CD4-positive, alpha-beta T cell treated with Interleukin-6 at 100 ng/mL for 8 hours (primary cell): Measurements from ENCODE around the gene TBX1.
"Not testable (repeated sequence)": the region's sequence is repeated elsewhere in the genome, so short reads cannot be mapped to it uniquely, and the experiment has no call there.

Source experiments
- DNase-seq: peaks from one replicate; pipeline ENCODE4 v3.0.0-alpha.2; 2020; ENCODE audit warnings: mixed read lengths, low spot score

Gene TBX1

DNA sequence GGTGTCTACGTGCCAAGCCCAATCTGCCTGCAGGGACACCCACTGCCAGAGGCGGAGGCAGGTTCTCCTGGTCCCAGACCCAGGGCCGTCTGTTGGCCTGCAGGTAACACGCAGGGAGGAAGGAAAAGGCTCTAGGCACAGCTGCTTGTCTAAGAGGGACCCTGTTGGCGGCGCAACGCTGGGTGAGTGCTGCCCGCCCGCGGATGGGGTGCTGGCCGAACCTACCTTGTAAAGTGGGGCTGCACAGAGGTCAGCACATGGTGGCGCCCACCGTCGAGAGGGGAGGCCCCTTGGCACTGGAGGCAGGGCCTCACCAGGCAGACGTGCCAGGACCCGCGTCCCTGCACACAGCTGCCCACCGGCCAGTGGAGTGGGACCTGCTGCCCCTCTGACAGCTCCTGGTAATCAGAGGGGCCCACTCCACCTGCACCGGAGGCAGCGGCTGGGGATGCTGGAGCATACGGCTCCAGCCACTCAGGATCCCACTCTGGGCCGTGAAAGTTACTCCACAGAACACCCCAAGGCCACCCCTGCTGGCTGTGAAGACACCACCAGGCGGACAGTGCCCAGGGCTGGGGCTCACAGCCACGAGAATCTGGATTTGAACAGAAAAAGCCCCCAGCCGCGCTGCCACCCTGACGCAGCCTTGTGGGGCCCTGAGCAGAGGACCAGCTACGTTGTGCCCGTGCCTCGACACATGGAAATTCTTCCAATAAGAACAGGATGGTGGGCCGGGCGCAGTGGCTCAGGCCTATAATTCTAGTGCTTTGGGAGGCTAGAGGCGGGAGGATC, 24.0 kb downstream of the TBX1 start:
- DNase-seq = no peak

DNA sequence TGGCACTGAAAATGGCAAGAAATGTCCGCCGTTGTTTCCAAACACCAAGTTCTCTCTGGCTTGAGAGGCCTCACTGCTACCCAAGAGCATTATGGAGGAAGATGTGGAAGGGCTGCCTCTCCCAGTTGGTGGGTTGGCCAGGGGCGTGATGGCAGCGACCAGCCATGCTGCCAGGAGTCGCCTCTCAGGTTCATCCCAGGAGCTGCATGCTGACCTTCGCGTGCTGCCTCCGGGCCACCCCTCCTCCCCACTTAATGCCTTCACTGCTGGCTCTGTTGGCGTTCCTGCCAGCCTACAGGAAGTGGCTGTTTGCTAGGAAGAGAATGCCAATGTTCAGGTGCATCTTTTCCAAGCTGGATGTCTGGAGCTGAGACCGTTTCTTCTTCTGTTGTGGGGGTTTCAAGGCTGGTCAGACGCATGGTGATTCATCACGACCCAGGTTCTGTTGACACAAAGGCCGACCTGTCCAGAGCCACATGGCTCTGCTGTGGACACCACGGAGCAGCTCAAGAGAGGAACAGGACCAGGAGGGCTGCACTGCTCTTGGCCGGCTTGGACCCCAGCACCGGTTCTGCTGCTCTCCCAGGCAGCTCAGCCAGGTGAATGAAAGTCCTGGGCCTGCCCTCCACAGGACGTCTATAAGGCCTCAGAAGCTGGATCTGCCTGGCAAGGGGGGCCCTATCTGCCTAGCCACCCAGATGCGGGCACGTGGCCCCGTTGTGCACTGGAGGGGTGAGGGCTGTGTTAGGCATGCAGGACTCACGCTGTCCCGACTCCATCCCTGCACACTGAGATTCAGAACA, 25.1 kb downstream of the TBX1 start:
- no peak for DNase-seq

DNA sequence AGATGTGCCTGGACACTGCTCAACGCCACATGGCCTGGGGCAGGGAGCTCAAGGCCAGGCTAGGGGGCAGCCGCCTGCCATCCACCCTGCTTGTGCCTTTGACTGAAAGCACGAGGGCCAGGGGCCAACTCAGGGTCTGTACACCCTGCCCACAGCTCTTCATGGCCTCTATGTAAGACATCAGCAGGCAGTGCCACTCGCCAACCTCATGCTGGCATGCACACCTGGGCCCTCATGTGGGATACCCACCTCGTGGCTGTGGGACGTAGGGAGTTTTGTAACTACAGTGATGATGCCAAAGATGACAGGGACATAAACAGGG, 25.6 kb downstream of the TBX1 start:
- DNase-seq = no peak

DNA sequence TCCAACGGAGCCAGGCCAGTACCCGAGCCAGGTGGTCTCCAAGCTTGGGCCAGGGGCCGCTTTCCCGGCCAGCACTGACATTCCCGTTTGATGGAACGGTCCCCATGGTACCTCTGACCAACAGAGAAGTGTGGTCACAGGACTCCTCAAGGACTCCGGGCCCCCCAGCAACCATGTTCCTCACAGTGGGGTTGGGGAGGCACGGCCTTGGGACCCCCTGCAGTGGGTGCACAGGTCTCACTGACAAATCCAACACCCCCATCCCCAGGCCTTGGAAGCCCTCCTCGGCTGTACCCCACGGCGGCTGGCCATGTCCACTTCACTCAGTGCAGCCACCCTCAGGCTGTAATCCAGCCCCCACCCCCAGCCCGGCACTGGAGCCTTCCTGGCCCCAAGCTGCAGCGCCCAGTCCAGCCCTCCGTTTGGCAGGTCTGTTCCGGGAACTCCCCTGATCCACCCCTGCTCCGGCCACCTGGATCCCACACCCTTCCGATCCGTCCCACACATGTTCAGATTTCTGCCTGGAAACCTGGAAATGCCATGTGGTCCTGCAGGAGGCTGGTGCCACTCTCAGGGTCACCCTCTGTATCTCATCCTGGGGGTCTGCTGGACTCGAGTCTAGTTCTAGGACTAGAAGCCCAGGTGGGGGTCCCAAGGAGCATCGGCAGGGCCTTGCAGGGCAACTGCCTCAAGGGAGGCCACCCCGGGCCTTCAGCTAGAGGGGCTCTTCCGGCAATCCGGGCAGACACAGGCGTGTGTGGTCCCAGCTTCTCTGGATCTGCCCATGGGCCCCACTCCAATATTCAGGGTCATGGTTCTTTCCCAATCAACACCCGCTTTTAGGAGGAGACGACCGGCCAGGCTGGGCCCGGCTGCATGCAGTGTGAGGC, 26.6 kb downstream of the TBX1 start:
- no peak for DNase-seq

DNA sequence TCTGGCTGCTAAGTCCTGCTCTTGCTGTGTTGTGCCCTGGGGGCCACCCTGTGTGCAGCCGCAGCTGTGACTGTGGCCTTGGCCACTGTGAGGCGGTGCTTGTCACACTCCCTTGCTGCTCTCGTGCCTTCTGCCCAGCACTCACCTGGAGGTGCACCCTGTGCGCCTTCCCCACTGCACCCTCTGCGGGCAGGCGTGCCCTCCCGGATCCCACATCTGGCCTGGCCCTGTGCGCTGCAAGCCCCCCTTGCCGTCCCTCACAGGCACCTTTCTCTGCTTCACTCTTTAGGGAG, 27.2 kb downstream of the TBX1 start:
- DNase-seq = no peak

DNA sequence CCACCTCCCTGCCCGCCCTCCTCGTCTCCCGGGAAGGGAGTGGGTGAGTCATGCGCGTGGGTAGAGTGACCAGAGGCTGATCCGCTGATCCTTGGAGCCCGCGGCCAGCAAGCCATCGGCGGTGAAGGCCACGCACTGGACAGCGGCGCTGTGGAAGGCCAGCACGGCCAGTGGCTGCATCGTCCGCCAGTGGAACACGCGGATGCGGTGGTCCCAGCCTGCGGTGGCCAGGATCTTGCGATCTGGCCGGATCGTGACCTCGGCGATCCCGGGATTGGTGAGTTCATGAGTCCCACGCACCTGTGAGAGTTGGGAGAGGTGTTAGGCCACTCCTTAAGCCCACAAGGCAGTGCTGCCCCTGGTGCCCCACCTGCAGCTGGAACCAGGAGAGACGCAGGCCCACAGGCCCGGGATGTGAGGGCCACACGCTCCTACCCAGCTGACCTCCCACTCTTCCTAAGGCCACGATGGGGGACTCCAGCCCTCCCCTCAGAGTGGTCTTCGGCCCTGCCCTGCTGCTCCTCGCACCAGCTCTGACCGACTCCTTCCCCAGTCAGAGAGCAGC, 28.2 kb downstream of the TBX1 start:
- DNase-seq = no peak

DNA sequence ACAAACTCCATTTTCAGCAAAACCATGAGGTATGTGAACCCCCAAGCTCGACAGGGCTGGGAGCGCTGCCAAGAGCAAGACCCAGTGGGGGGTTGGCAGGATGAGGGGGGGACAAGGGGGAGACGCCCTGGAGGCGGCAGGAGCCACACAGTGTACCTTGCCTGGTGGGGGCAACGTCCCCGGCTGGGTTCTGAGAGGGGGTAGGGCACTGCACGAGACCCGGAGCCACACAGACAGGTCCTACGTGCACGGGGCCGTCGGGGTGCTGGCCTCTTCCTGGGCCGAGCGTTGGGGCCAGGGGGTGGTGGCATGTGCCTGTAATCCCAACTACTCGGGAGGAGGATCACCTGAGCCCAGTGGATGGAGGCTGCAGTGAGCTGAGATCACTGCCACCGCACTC, 28.8 kb downstream of the TBX1 start:
- no peak for DNase-seq

DNA sequence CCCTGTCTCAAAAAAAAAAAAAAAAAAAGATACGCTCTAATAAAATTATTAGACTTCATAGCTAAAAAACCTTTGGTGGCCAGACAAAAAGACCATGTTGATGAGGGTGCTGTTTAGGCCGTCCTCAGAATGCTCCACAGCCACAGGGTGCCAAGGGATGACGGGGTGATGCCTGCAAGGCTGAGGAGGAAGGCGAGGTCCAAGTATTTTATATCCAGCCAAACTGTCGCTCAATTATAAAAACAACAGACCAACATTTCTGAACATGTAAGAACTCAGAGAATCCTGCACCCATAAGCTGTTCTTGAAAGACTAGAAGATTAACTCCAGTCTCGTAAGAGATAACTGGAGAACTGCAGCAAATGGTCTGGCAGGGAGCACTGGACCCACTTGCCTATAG, 29.2 kb downstream of the TBX1 start:
- DNase-seq = no peak

DNA sequence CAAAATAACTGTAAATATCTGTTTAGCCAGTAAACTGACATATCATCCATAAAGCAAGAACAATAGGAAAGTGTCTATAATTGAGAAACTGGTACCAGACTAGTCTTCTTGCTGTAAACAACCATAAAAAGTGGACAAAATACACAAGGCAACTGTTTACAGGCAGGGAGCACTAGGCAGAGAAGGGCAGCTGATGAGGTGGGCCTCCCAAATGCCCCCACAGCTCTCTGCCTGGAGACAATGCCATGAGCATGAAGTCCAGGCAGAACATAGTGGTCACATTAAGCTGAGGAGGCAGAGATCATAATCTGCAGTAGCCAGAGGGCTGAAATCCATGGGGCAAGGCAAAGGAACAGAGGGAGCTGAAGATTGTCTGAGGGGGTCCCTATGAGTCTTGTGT, 30.7 kb downstream of the TBX1 start:
- no peak for DNase-seq

DNA sequence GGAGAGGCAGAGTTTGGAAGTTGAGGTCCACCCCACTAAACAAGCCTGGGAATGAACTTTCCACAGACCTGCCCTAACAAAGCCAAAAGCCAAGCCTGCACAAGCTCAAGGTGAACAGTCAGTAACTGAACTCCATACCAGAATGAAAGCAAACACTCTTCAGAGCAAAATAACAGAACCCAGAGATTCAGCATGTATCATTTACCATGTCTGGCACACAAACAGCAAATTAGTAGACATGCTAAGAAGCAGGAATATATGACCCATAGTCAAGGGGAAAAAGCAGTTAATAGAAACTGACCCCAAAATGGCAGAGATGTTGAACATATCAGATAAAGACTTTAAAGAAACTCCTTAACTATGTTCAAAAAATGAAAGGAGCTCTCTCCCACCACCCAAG, 31.3 kb downstream of the TBX1 start:
- no peak for DNase-seq

DNA sequence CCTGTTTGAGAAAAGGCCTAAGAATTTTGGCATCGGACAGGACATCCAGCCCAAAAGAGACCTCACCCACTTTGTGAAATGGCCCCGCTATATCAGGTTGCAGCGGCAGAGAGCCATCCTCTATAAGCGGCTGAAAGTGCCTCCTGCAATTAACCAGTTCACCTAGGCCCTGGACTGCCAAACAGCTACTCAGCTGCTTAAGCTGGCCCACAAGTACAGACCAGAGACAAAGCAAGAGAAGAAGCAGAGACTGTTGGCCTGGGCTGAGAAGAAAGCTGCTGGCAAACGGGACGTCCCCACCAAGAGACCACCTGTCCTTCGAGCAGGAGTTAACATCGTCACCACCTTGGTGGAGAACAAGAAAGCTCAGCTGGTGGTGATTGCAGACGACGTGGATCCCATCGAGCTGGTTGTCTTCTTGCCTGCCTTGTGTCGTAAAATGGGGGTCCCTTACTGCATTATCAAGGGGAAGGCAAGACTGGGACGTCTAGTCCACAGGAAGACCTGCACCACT, 31.9 kb downstream of the TBX1 start:
- not testable (repeated sequence) for DNase-seq

DNA sequence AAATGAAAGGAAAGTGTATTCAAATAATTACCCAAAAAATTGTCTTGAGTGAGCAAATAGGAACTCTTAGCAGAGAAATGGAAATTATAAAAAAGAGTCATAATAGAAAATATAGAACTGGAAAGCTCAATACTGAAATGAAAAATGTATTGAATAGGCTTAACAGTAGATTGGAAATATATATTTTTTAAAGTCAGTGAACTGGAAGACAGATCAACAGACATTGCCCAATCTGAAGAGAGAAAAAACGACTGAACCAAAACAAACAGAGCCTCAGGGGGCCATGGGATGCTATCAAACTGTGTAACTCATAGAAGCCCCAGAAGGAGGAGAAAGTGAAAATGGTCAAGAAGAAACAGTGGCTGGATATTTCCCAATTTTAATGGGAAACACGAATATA, 32.6 kb downstream of the TBX1 start:
- DNase-seq = no peak

DNA sequence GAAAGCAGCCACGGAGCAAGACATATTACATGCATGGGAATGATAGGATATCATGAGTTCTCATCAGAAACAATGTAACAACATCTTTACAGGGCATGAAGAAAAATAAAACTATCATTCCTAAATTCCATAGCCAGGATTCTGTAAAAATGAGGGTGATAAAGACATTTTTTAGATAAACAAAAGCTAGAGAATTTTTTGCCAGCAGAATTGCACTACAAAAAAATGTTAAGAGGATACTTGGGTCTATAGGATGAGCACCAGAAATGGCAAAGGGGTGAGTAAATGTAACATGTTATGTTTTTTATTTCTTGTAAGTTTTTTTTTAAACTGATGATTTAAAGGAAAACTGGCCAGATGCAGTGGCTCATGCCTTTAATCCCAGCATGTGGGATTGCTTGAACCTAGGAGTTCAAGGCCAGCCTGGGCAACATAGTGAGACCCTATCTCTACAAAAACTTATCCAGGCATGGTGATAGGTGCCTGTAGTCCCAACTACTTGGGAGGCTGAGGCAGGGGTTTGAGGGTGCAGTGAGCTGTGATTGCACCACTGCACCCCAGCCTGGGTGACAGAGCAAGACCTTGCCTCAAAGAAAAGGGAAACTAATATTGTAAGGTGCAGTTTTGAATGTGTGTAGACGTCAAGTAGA, 33.2 kb downstream of the TBX1 start:
- no peak for DNase-seq

DNA sequence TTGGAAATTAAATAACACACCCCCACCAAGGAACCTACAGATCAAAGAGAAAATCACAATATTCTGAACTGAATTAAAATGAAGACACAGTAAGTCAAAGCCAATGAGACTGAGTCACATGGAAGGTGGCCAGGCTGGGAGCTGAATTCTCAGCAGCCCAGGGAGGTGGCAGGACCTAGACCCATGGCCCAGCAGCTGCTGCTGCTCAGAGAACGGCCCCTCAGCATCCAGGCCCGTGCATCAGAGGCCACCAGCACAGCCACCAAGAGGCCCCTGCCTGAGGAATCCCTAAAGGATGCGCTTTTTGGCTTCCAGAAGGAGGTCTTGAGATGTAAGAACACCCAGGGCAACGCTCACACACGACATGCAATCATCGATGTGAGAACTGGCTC, 35.0 kb downstream of the TBX1 start:
- no peak for DNase-seq

DNA sequence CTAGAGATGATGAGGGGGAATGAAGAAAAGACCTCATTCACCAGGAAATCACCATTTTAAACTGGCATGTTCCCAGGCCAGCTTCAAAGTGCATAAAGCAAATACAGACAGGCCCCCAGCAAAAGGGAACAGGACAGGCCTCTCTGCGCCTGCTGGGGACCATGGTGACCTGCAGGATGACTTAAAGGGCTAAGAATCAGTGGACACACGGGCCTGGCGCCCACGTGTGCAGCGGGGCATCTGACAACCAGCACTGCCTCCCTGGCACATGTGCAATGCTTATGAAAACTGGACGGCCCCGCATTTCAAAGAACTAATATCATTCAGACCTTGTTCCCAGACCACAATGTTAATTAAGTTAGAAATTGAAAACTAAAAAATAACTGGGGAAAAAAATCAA, 35.6 kb downstream of the TBX1 start:
- DNase-seq = no peak

DNA sequence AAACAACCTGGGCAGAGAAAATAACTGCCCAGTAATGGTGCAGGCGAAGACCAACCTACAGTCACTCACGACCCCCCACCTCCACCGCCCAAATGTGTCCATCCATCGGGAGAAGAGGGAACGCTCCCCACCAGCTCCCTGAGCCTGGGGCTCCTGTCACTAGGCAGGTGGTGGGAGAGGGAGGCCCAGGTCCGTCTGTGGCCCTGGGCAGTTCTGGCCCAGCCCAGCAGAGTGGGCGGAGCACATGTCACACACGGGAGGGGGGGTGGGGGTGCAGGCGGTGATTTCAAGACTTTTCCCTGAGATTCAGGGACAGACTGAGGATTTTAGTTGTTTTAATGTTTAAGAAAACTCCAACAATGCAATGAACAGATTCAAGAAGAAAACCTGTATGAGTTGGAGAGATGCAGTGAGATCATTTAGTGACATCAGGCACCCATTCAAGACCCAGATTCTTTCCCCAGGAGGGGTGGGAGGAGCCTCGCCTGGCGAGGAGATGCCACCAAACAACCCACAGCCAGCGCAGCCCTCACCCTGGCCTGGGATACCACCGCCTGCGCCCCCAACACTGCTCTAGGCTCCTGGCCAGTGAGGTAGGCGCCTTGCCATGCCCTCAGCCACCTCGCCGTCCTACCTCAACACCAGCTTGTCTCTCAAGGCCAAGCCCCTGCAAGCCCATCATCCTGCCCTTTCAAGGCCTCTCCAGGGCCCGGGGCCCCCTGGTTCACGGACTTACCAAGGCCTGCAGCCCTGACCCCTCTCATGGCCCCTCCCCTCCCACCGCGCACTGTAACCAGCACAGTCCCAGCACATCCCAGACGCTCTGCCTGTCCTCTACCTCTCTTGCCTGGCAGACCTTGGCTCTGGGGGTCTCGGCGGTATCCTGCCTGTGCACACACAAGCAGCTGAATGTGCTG, 36.8 kb downstream of the TBX1 start:
- DNase-seq = no peak

DNA sequence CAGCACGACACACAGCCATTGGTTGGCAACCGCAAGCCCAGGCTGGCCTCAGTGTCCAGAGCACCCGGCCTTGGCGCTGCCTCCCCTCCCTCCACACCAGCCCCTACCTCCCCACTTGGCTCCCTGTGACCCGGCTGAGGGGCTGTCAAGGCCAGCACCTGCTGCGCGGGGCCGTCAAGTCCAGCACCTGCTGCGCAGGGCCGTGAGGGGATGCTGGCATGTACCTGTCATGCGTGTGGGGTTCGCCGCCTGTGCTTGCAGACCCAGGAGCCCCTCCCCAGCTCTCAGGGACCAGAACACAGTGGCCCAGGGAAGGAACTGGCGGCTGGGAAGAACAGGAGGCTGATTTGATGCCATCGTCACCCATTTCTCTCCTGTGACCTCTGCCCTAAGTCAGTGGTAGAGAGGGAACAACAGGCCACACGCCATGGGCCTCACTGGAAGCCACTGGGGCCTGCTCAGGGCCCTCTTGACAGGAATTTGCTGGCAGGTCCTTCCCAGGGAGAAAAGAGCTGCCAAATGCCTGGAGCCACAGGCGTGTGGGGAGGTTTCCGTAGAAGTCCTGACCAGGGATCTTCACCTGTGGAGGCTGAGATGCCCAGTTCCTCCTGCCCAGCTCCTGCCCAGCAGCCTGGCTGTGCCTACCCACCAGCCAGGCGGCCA, 37.6 kb downstream of the TBX1 start:
- no peak for DNase-seq

DNA sequence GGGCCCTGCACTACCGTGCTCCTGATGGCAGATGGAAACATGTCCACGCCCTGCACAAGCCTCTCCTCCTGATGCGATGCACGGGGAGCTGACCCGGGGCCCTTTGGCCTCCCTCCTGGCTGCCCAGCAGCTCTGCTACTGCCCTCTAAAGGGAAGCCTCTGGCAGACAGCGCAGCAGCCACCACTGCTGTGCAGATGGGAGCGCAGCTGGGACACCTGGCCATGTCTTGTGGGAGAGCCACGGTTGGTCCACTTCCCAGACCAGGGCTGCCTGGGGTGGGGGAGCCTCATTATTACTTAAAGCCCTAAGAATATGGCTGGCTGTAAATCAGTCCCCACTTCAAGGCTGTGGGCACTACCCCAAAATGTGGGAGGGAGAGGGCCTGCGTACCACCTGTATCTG, 38.3 kb downstream of the TBX1 start:
- DNase-seq = no peak

DNA sequence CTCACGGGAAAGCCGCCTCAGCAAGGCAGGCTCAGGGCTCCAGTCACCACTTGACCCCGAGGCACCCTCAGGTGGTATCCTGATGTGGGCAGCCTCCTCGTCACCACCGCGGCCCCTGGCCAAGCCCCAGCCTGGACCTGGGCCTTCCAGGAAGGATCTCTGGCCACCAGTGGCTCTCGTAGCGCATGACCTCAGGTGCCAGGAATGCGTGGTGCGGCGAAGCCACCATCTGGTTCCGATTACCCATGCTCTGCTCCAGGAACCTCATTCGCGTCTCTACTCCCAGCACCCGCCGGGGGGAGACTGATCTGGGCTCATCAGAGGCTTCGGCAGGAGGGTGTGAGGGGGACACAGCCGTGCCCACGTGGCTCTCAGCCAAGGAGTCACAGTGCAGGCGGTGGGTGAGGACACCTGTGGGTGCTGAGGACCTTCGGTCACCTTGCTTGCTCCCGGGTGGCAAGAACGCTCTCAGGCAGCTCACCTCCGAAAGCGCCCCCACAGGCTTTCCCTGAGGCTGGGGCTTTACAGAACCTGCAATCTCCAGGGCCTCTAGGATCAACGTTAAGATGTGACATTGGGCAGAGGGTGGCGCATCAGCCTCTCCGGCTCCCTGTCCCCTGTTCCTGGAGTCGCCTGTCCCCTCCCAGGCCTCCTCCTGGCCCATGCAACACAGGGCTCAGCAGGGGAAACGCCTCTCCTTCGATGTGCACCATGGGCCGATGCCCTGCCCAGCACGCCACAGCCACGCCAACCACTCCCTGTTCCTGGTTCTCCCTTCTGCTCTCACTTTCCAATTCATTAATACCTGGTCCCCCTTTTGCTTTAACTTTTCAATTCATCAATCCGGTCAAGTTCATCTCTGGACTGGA, 39.0 kb downstream of the TBX1 start:
- no peak for DNase-seq
